Cardiac fibroblast (primary cell): ENCODE measurements around the gene TRAPPC6A.

Experiments used
- DNase-seq, 2 donors: peaks; one replicate each; pipeline versions ENCODE4 v3.0.0 to v3.0.0-alpha.2; 2010; ENCODE audit warnings: low read depth in 2 of 2
- H3K4me3 ChIP-seq, 2 donors: replicated peaks in 1 of 2; 1 replicate in 1 of 2; 2 replicates in 1 of 2; pipeline ENCODE4 v1.5.1; 2011; ENCODE audit warnings: low read depth in 2 of 2, low read length in 2 of 2, mild to moderate bottlenecking in 2 of 2, moderate library complexity in 1 of 2
- CTCF ChIP-seq: IDR thresholded peaks from one replicate; pipeline ENCODE4 v1.5.1; 2011; ENCODE audit warnings: low read depth, mild to moderate bottlenecking, low read length, inconsistent platforms

Gene TRAPPC6A

DNA sequence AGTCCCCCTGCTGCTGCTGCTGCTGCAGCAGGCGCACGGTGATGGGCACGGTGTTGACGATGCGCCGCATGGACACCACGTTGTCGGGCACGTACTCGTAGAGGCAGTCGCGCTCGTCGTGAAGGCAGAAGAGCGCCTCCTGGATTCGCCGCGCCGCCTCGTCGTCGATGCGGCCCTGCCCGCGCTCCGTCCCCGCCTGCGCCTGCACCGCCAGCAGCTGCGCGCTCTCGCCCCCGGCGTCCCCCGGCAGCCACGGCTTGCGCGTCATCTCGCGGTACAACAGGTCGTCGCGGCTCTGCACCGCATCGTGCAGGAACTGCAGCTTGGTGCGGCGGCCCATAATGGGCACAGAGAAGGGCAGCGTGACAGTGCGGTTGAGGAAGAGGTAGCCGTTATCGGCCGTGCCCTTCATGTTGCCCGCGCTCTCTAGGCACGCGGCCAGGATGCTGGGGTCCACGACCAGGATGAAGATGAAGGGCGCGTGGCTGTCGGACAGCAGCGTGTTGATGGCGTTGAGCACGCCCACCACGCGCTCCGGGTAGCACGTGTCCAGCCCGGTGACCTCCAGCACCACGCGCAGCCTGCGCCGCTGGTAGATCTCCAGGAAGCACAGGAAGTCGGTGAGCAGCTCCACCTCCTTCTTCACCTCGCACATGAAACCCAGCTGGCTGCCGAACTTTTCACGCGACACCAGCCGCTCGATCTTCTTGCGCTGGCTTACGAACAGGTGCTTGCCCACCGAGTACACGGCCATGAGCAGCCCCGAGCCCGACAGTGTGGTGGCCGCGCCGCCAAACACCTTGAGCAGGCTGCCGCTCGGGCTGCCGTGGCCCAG is 25.3 kb downstream of the TRAPPC6A start:
- TF ChIP-seq CTCF: no peak

GRCh38 chr19:45151821-45152503 is 26.1 kb downstream of the TRAPPC6A start:
- no peak for TF ChIP-seq CTCF
- DNase-seq: no peak
- peak overlapping the region in 1 of 2 donors; percentile 28 for H3K4me3 ChIP-seq

More for the DNA sequence above, 25.3 kb downstream of the TRAPPC6A start:
- DNase-seq: peak; percentile 54 to 66
- H3K4me3 ChIP-seq: peak overlapping the region; percentile 11 to 28

DNA sequence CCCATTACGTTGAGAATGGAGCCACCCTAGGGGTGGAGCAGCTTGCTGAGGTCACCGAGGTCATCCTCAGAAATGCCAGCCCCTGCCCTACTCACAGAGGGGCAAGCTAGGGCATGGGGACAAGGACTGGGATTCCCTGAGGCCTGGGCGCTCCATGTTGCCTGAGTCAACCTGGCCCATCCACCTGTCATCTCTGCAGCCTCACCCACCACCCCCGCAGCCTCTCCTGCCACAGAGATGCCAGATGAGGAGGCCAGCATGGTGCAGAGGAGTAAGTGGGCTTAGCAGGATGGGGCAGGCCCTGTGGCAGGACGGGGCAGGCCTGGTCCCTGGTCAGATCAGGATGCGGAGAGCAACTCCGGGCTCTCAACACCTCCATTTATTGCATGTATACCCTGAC is 26.7 kb downstream of the TRAPPC6A start:
- no peak for TF ChIP-seq CTCF
- no peak overlapping the region for H3K4me3 ChIP-seq
- no peak for DNase-seq

GRCh38 chr19:45150751-45151281 is 27.2 kb downstream of the TRAPPC6A start:
- no peak for DNase-seq
- no peak overlapping the region for H3K4me3 ChIP-seq
- no peak for TF ChIP-seq CTCF

- TF ChIP-seq CTCF: no peak
- no peak overlapping the region for H3K4me3 ChIP-seq
- DNase-seq: no peak
Observed at GRCh38 chr19:45150180-45150579, 27.9 kb downstream of the TRAPPC6A start.

DNA sequence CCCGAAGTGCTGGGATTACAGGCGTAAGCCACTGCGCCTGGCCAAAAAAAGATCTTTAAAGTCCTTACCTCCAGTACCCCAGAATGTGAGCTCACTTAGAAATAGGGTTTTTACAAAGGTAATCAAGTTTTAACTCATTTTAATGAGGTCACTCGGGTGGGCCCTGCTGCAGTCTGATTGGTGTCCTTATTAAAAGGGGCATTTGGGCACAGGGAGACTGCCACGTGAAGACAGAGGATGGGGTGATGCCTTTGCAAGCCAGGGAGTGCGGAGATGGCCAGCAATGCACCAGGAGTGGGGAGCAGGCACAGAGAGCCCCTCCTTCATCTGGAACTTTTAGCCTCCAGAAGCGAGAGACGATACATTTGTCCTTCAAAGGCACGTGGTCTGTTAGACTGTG is 28.9 kb downstream of the TRAPPC6A start:
- no peak for DNase-seq
- TF ChIP-seq CTCF: no peak
- H3K4me3 ChIP-seq: no peak overlapping the region
